Mucosa of stomach (tissue), 1 donor: ENCODE measurements around the gene CLOCK.

Source experiments
- H3K27me3 ChIP-seq: one replicate; pipeline ENCODE4 v1.7.0; 2013; ENCODE audit warnings: mild to moderate bottlenecking, low read length; ENCODE audit not compliant: control insufficient read depth, insufficient read depth
- H3K36me3 ChIP-seq: one replicate; pipeline ENCODE4 v1.7.0; 2013; ENCODE audit warnings: low read length; ENCODE audit not compliant: control insufficient read depth, insufficient read depth
- H3K4me1 ChIP-seq: one replicate; pipeline ENCODE4 v1.7.0; 2013; ENCODE audit warnings: mild to moderate bottlenecking, low read length; ENCODE audit not compliant: control insufficient read depth, insufficient read depth
- H3K4me3 ChIP-seq: one replicate; pipeline ENCODE4 v1.7.0; 2013; ENCODE audit warnings: low read length
- H3K9ac ChIP-seq: one replicate; pipeline ENCODE4 v1.7.0; 2013; ENCODE audit warnings: mild to moderate bottlenecking, low read length, moderate library complexity
- H3K9me3 ChIP-seq: one replicate; pipeline ENCODE4 v1.7.0; 2013; ENCODE audit warnings: mild to moderate bottlenecking, low read length, moderate library complexity; ENCODE audit not compliant: control insufficient read depth
- donor health status: Pancreatic carcinoma.

CLOCK gene

DNA sequence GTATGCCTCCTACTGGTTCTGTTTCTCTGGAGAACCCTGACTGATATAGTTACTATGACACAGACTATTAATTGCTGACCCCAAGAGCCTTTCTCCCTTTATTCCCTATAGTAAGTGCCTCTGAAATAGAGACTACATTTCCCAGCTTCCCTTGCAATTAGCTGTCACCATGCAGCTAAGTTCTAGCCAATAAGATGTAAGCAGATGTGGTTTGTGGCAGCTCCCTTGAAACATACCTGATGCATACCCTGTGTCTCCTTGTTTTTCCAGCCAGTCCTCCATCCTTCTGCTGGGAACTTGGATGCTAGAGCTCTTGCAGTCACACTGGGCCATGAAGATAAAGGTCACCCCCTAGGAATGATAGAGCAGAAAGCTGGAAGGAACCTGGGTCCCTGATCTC is 160.6 kb downstream of the CLOCK start:
- no peaks in the 10 kb centered on the region for H3K9me3 ChIP-seq
- no peaks in the 10 kb centered on the region for H3K36me3 ChIP-seq
- no peak overlapping the region for H3K9ac ChIP-seq
- no peaks in the 10 kb centered on the region for H3K27me3 ChIP-seq
- no peak overlapping the region for H3K4me3 ChIP-seq
- H3K4me1 ChIP-seq: peaks cover under 1% of the 10 kb centered on the region

DNA sequence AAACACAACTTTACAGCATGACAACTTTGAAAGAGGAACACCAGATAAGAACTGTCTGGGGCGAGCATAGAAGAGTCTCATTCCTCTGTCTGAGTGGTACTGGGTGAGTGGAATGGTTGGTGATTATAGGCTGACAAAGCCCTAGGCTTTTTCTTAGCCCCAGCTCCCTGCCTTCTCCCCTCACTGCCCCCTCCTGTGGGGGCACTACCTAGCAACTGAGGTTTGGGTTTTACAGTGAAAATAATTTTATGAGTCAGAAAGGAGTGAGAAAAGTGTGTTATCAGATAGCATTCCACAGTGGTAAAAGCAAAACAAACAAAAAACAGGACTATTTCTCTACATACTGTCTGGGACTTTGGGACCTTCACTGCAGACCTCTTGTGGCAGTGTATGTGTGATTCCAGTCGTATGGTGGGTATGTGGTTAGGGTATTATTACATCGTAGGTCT is 161.5 kb downstream of the CLOCK start:
- Histone ChIP-seq H3K9me3 (no peaks in the 10 kb centered on the region), H3K27me3 (no peaks in the 10 kb centered on the region), H3K4me1 (no peaks in the 10 kb centered on the region), H3K9ac (no peak overlapping the region), H3K36me3 (no peaks in the 10 kb centered on the region), H3K4me3 (no peak overlapping the region)

DNA sequence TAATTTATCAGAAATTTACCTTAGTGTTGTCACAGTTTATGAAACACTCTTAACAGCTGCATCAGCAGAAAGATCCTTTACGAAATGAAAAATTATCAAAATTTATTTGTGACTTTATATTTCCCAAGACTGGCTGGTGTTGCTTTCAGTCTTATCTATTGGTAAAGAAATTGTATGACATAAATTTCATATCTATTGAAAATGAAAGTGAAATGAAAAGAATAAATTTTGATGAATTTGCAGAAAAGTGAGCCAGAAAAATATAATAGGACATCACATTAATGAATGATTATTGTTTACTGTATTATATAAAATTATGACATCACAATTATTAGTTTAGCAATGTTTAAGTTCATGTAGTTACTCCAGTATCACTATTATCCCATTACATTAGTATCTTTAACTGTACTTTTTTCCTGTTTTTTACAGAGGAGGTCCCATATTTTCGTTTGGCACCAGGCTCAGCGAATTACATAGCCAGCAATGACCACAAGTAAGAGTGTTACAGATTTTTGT is 164.2 kb downstream of the CLOCK start:
- peaks cover 4% of the 10 kb centered on the region for H3K4me1 ChIP-seq
- no peak overlapping the region for H3K9ac ChIP-seq
- no peaks in the 10 kb centered on the region for H3K9me3 ChIP-seq
- H3K27me3 ChIP-seq: no peaks in the 10 kb centered on the region
- no peaks in the 10 kb centered on the region for H3K36me3 ChIP-seq
- no peak overlapping the region for H3K4me3 ChIP-seq

DNA sequence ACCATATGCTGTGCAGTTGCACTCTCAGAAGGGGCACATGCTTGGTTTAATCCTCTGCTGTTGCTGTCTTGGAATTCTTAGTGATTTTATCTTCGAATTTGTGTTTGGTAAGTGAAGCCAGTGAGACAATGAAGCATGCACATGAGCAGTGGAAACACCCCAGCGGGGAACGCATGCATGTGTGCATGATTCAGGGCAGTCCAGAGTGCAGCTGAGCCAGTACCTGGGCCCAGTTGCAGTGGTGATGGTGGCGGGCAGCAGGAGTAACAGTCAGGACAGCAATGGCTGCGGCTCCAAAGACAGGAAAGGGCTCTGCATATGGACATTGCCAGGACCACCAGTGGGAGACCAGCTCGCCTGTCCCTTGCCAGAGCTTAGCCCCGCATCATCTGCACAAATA is 165.2 kb downstream of the CLOCK start:
- peaks cover 4% of the 10 kb centered on the region for H3K4me1 ChIP-seq
- no peaks in the 10 kb centered on the region for H3K36me3 ChIP-seq
- H3K9ac ChIP-seq: no peak overlapping the region
- H3K27me3 ChIP-seq: no peaks in the 10 kb centered on the region
- no peak overlapping the region for H3K4me3 ChIP-seq
- no peaks in the 10 kb centered on the region for H3K9me3 ChIP-seq

DNA sequence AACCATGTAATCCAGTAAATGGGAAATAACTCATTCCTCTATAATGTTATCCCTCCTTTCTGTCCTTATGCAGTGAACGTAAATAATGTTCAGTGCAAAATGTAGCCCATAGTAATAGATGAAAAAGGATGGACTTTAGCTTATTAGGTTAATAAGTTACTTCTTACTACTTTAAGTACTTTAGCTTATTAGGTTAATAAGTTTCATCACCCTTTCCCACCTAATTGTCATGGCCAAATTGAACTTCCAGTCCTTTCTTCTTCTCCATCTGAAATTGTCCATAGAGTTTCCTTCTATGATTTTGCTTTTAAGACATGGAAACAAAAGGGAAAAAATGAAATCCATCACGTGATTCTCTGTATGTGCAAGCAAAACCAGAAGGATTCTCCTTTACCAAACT is 166.1 kb downstream of the CLOCK start:
- Histone ChIP-seq H3K4me1 (peaks cover 4% of the 10 kb centered on the region), H3K9me3 (no peaks in the 10 kb centered on the region), H3K9ac (no peak overlapping the region), H3K4me3 (no peak overlapping the region), H3K36me3 (no peaks in the 10 kb centered on the region), H3K27me3 (no peaks in the 10 kb centered on the region)

DNA sequence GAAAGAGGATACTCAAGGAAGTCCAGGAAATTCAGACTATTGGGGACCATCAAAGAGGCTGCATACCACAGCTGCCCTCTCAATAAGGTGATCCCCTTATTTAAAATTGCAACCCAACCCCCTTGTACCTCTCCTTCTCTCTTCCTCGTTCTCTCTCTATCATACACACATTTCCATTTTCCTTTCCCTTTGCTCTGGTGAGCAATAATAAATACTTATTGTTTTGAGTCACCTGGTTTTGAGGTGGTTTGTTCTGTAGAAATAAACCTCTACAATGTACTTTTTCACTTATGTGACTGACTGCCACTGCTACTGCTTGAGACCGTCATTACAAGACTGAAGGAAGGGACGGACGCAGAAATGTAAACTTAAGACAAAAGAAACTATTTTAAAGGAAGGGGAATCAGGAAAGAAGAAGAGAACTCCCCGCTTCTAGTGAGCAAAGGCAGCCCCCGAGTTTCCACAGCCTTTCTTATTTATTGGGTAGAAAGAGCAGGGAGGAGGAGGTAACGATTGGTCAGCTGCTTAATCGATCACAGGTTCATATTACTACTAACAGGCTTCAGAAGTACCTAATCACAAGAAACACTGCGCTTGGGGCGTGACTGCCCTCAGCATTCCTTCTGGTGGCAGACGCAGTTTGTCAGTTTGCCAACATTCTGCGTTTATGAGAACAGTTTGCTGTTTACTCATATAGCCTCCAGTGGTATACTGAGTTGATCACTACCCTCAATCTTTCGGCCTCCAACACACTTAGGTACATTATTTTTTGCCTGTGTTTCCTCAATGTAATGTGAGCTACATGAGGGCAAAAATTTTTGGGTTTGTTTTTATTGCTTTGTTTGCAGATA is 167.9 kb downstream of the CLOCK start:
- Histone ChIP-seq H3K27me3 (no peaks in the 10 kb centered on the region), H3K4me1 (peaks cover 4% of the 10 kb centered on the region), H3K9ac (no peak overlapping the region), H3K36me3 (no peaks in the 10 kb centered on the region), H3K9me3 (no peaks in the 10 kb centered on the region), H3K4me3 (peak overlapping the region; percentile 22)
